HL-60 (cell line): ENCODE results near the gene MED28.

ENCODE experiments used
- CTCF ChIP-seq: IDR thresholded peaks from one replicate; pipeline ENCODE4 v1.5.1; 2011; ENCODE audit warnings: low read length, control low read depth, inconsistent platforms; ENCODE audit not compliant: insufficient read depth
- SPI1 ChIP-seq: IDR thresholded peaks from 2 replicates; pipeline ENCODE4 v1.6.1; 2012; ENCODE audit warnings: low read depth, mild to moderate bottlenecking, borderline replicate concordance

- no peak for TF ChIP-seq CTCF
- TF ChIP-seq SPI1: no peak
These were observed 36.0 kb downstream of the MED28 start for GRCh38 chr4:17650406-17650805.
